GM20431 (cell line): ENCODE data around the gene UCN2.

Experiments used
- in situ Hi-C: fragments of 300-500 bp; cut with MseI, MboI; formaldehyde crosslinking; loops from one replicate; pipeline ENCODE4 v1.15.0; 2020; ENCODE audit warnings: low sequenced_read_pairs; ENCODE audit not compliant: unreplicated experiment

Gene UCN2

GRCh38 chr3:48591886-48592518 is 28.4 kb upstream of the UCN2 start:
- in situ Hi-C loops, result no loop called here

GRCh38 chr3:48591436-48591835 is 27.9 kb upstream of the UCN2 start:
- in situ Hi-C loops, result no loop called here

GRCh38 chr3:48588230-48588629 is 24.6 kb upstream of the UCN2 start:
- in situ Hi-C loops, result no loop called here

- in situ Hi-C loops, result no loop called here
Measured at GRCh38 chr3:48587686-48588085, 24.1 kb upstream of the UCN2 start.

- in situ Hi-C loops, result no loop called here
Measured at GRCh38 chr3:48585411-48585810, 21.8 kb upstream of the UCN2 start.

- in situ Hi-C loops, result no loop called here
Measured at GRCh38 chr3:48584836-48585235, 21.3 kb upstream of the UCN2 start.

- in situ Hi-C loops, result no loop called here
Measured at GRCh38 chr3:48581621-48582481, 18.3 kb upstream of the UCN2 start.

GRCh38 chr3:48576647-48577046 is 13.1 kb upstream of the UCN2 start:
- in situ Hi-C loops, result no loop called here

- in situ Hi-C loops, result no loop called here
Measured at GRCh38 chr3:48575366-48575765, 11.8 kb upstream of the UCN2 start.

GRCh38 chr3:48573973-48574585 is 10.5 kb upstream of the UCN2 start:
- in situ Hi-C loops, result no loop called here

GRCh38 chr3:48572517-48572916 is 8.9 kb upstream of the UCN2 start:
- in situ Hi-C loops, result no loop called here

- in situ Hi-C loops, result no loop called here
Measured at GRCh38 chr3:48571938-48572337, 8.4 kb upstream of the UCN2 start.

GRCh38 chr3:48569808-48570450 is 6.3 kb upstream of the UCN2 start:
- in situ Hi-C loops, result no loop called here

- in situ Hi-C loops, result no loop called here
Measured at GRCh38 chr3:48569400-48569799, 5.8 kb upstream of the UCN2 start.

- in situ Hi-C loops, result no loop called here
Measured at GRCh38 chr3:48568476-48568875, 4.9 kb upstream of the UCN2 start.

- in situ Hi-C loops, result no loop called here
Measured at GRCh38 chr3:48567500-48567899, 3.9 kb upstream of the UCN2 start.

- in situ Hi-C loops, result no loop called here
Measured at GRCh38 chr3:48567090-48567489, 3.5 kb upstream of the UCN2 start.

GRCh38 chr3:48566401-48566760 is 2.8 kb upstream of the UCN2 start:
- in situ Hi-C loops, result no loop called here

- in situ Hi-C loops, result no loop called here
Measured at GRCh38 chr3:48565591-48566400, 2.2 kb upstream of the UCN2 start.

GRCh38 chr3:48565186-48565585 is 1.6 kb upstream of the UCN2 start:
- in situ Hi-C loops, result no loop called here
